KBM-7 (cell line): ENCODE results near the gene TMEM82.
A peak's percentile ranks its signal among the peaks of the same experiment; 100 is the strongest.
"Not testable (repeated sequence)": the region's sequence is repeated elsewhere in the genome, so short reads cannot be mapped to it uniquely, and the experiment has no call there.

Source experiments
- DNase-seq: peaks from one replicate; pipeline ENCODE4 v3.0.0-alpha.2; 2015
- in situ Hi-C: fragments of 300-500 bp; cut with MboI; formaldehyde crosslinking; loops from 2 replicates; pipeline ENCODE4 v1.14.3; 2020; ENCODE audit warnings: low sequenced_read_pairs, low pct_unique_long_range_greater_than_20kb, mixed read lengths

Gene TMEM82

GRCh38 chr1:15742339-15742801, at the start of gene TMEM82:
TMEM82 (plus strand) TSS chr1:15742499; CDS start chr1:15742560, 61 bp downstream.
- in situ Hi-C loops: no loop called here
- no peak for DNase-seq

GRCh38 chr1:15693371-15693770, 48.9 kb upstream of the TMEM82 start:
- in situ Hi-C loops: no loop called here
- no peak for DNase-seq

GRCh38 chr1:15696956-15697521, 45.3 kb upstream of the TMEM82 start:
- DNase-seq: peak; percentile 93

GRCh38 chr1:15698201-15698600, 44.1 kb upstream of the TMEM82 start:
- in situ Hi-C loops: no loop called here
- no peak for DNase-seq

More at GRCh38 chr1:15696956-15697521, 45.3 kb upstream of the TMEM82 start:
- in situ Hi-C loops: no loop called here

- in situ Hi-C loops, DNase-seq: not testable (repeated sequence)
Measured at GRCh38 chr1:15699321-15699720, 43.0 kb upstream of the TMEM82 start.

GRCh38 chr1:15700508-15700907, 41.8 kb upstream of the TMEM82 start:
- in situ Hi-C loops: no loop called here

GRCh38 chr1:15701784-15702183, 40.5 kb upstream of the TMEM82 start:
- DNase-seq: no peak
- in situ Hi-C loops: no loop called here

More at GRCh38 chr1:15700508-15700907, 41.8 kb upstream of the TMEM82 start:
- no peak for DNase-seq

- no peak for DNase-seq
- in situ Hi-C loops: no loop called here
Measured at GRCh38 chr1:15702722-15703550, 39.4 kb upstream of the TMEM82 start.

- in situ Hi-C loops: no loop called here
- no peak for DNase-seq
Measured at GRCh38 chr1:15703562-15703961, 38.7 kb upstream of the TMEM82 start.

- in situ Hi-C loops: no loop called here
- no peak for DNase-seq
Measured at GRCh38 chr1:15704526-15705183, 37.6 kb upstream of the TMEM82 start.

- in situ Hi-C loops: no loop called here
- DNase-seq: no peak
Measured at GRCh38 chr1:15705184-15705566, 37.1 kb upstream of the TMEM82 start.

- in situ Hi-C loops: no loop called here
- DNase-seq: no peak
Measured at GRCh38 chr1:15706751-15707150, 35.5 kb upstream of the TMEM82 start.

- in situ Hi-C loops: no loop called here
- DNase-seq: no peak
Measured at GRCh38 chr1:15707239-15707925, 34.9 kb upstream of the TMEM82 start.

GRCh38 chr1:15708486-15709137, 33.7 kb upstream of the TMEM82 start:
- in situ Hi-C loops: no loop called here
- no peak for DNase-seq

- no peak for DNase-seq
Measured at GRCh38 chr1:15709226-15709625, 33.1 kb upstream of the TMEM82 start.

GRCh38 chr1:15712168-15712567, 30.1 kb upstream of the TMEM82 start:
- DNase-seq: no peak
- in situ Hi-C loops: no loop called here

More at GRCh38 chr1:15709226-15709625, 33.1 kb upstream of the TMEM82 start:
- in situ Hi-C loops: no loop called here

GRCh38 chr1:15714406-15715136, 27.7 kb upstream of the TMEM82 start:
- in situ Hi-C loops: no loop called here
- DNase-seq: no peak

- no peak for DNase-seq
- in situ Hi-C loops: no loop called here
Measured at GRCh38 chr1:15717418-15718125, 24.7 kb upstream of the TMEM82 start.
